HG03439 (cell line): ENCODE measurements around the gene NTRK3.

ENCODE experiments used
- ATAC-seq: cut with Tn5 transposase; IDR thresholded peaks from one replicate; pipeline ENCODE4 v1.9.1; 2021; ENCODE audit warnings: mild to moderate bottlenecking, moderate library complexity; ENCODE audit not compliant: unreplicated experiment

NTRK3 gene

GRCh38 chr15:88011533-88011932 lies 245.0 kb downstream of the NTRK3 start:
- ATAC-seq = no peak

- ATAC-seq = no peak
Measured at GRCh38 chr15:88006146-88006545, 250.4 kb downstream of the NTRK3 start.

GRCh38 chr15:88004399-88004798 lies 252.1 kb downstream of the NTRK3 start:
- ATAC-seq = no peak

GRCh38 chr15:88003541-88004327 lies 252.8 kb downstream of the NTRK3 start:
- no peak for ATAC-seq

- no peak for ATAC-seq
Measured at GRCh38 chr15:88002706-88003105, 253.8 kb downstream of the NTRK3 start.

GRCh38 chr15:87998630-87999029 lies 257.9 kb downstream of the NTRK3 start:
- no peak for ATAC-seq

- ATAC-seq = no peak
Measured at GRCh38 chr15:87986776-87987175, 269.8 kb downstream of the NTRK3 start.

- ATAC-seq = no peak
Measured at GRCh38 chr15:87985451-87985850, 271.1 kb downstream of the NTRK3 start.

GRCh38 chr15:87981969-87982368 lies 274.6 kb downstream of the NTRK3 start:
- no peak for ATAC-seq

GRCh38 chr15:87977907-87978306 lies 278.6 kb downstream of the NTRK3 start:
- ATAC-seq = no peak

GRCh38 chr15:87976552-87976951 lies 280.0 kb downstream of the NTRK3 start:
- ATAC-seq = no peak

GRCh38 chr15:87973501-87974215 lies 282.9 kb downstream of the NTRK3 start:
- no peak for ATAC-seq

- ATAC-seq = no peak
Measured at GRCh38 chr15:87971076-87971475, 285.5 kb downstream of the NTRK3 start.

GRCh38 chr15:87967951-87968350 lies 288.6 kb downstream of the NTRK3 start:
- ATAC-seq = no peak

- no peak for ATAC-seq
Measured at GRCh38 chr15:87965304-87965703, 291.2 kb downstream of the NTRK3 start.

GRCh38 chr15:87962428-87962827 lies 294.1 kb downstream of the NTRK3 start:
- ATAC-seq = no peak

GRCh38 chr15:87961851-87962420 lies 294.6 kb downstream of the NTRK3 start:
- ATAC-seq = no peak

GRCh38 chr15:87959662-87960061 lies 296.9 kb downstream of the NTRK3 start:
- ATAC-seq = no peak

GRCh38 chr15:87959080-87959479 lies 297.5 kb downstream of the NTRK3 start:
- no peak for ATAC-seq

GRCh38 chr15:87955284-87955909 lies 301.1 kb downstream of the NTRK3 start:
- no peak for ATAC-seq

GRCh38 chr15:87954793-87955192 lies 301.7 kb downstream of the NTRK3 start:
- ATAC-seq = no peak
